GM23248 (cell line): ENCODE measurements around the gene ANO5. TPM values are rescaled to one million over a fixed set of nuclear protein-coding genes. Genes with fewer than 3 reads are reported as not detected.
A peak's percentile ranks its signal among the peaks of the same experiment; 100 is the strongest.

ENCODE experiments used
- DNase-seq: peaks from one replicate; pipeline ENCODE4 v3.0.0-alpha.2; 2015
- H2AFZ ChIP-seq: fragments of 200-600 bp; sonication (generic); 2 replicates; pipeline ENCODE4 v1.6.1; 2016; ENCODE audit warnings: antibody characterized with exemption
- H3F3A ChIP-seq: fragments of 200-600 bp; sonication (generic); 2 replicates; pipeline ENCODE4 v1.6.1; 2016; ENCODE audit warnings: mild to moderate bottlenecking, antibody characterized with exemption, mixed run types; ENCODE audit not compliant: insufficient read depth
- H3K27ac ChIP-seq: fragments of 200-600 bp; sonication (generic); 2 replicates; pipeline ENCODE4 v1.5.1; 2016; ENCODE audit warnings: mild to moderate bottlenecking
- H3K27me3 ChIP-seq: fragments of 200-600 bp; sonication (generic); replicated peaks from 2 replicates; pipeline ENCODE4 v1.6.1; 2016; ENCODE audit warnings: mild to moderate bottlenecking; ENCODE audit not compliant: insufficient read depth
- H3K36me3 ChIP-seq: fragments of 200-600 bp; sonication (generic); 2 replicates; pipeline ENCODE4 v1.6.1; 2016; ENCODE audit warnings: low read depth, mild to moderate bottlenecking
- H3K4me1 ChIP-seq: fragments of 200-600 bp; sonication (generic); 2 replicates; pipeline ENCODE4 v1.6.1; 2016; ENCODE audit warnings: mild to moderate bottlenecking; ENCODE audit not compliant: insufficient read depth
- H3K4me2 ChIP-seq: fragments of 200-600 bp; sonication (generic); one replicate; pipeline ENCODE4 v1.6.1; 2016; ENCODE audit warnings: mild to moderate bottlenecking; ENCODE audit not compliant: unreplicated experiment
- H3K4me3 ChIP-seq: fragments of 200-600 bp; sonication (generic); 2 replicates; pipeline ENCODE4 v1.5.1; 2016; ENCODE audit warnings: mild to moderate bottlenecking
- H3K79me2 ChIP-seq: fragments of 200-600 bp; sonication (generic); 2 replicates; pipeline ENCODE4 v1.6.1; 2016; ENCODE audit warnings: mild to moderate bottlenecking; ENCODE audit not compliant: insufficient read depth
- H3K9ac ChIP-seq: fragments of 200-600 bp; sonication (generic); 2 replicates; pipeline ENCODE4 v1.6.1; 2016; ENCODE audit warnings: mild to moderate bottlenecking
- H3K9me2 ChIP-seq: fragments of 200-600 bp; sonication (generic); 2 replicates; pipeline ENCODE4 v1.6.1; 2016; ENCODE audit warnings: mixed run types, mild to moderate bottlenecking, moderate library complexity; ENCODE audit not compliant: insufficient read depth
- H3K9me3 ChIP-seq: fragments of 200-600 bp; sonication (generic); one replicate; pipeline ENCODE4 v1.6.1; 2017; ENCODE audit warnings: low read depth
- H4K20me1 ChIP-seq: fragments of 200-600 bp; sonication (generic); 2 replicates; pipeline ENCODE4 v1.6.0; 2016; ENCODE audit not compliant: insufficient read depth
- EZH2 ChIP-seq: fragments of 200-600 bp; sonication (generic); IDR thresholded peaks from 2 replicates; pipeline ENCODE4 v1.6.1; 2018; ENCODE audit warnings: antibody characterized with exemption, mild to moderate bottlenecking; ENCODE audit not compliant: insufficient read depth, poor library complexity, severe bottlenecking
- EZH2phosphoT487 ChIP-seq: fragments of 200-600 bp; sonication (generic); IDR thresholded peaks from 2 replicates; pipeline ENCODE4 v1.6.1; 2018; ENCODE audit warnings: antibody characterized with exemption, moderate library complexity, mild to moderate bottlenecking, low read depth; ENCODE audit not compliant: insufficient read depth
- WGBS, 2 experiments: methylation state at CpG; one replicate each; pipeline ENCODE4 v1.1.6; 2015 to 2017; ENCODE audit warnings: low lambda C conversion rate in 2 of 2, low coverage in 1 of 2; ENCODE audit errors: missing lambda C conversion rate in 2 of 2; 5-methylcytosine and 5-hydroxymethylcytosine counted together
- in situ Hi-C: fragments of 300-500 bp; cut with MboI; formaldehyde crosslinking; loops from 2 replicates; pipeline ENCODE4 v1.15.0; 2020
- polyA plus RNA-seq: library from polyadenylated mRNA; unstranded; fragments of >200 nt; fragmentation: Nextera tagmentation; extraction: Ambion mirVana; gene quantifications from 2 replicates; pipeline ENCODE4 v1.2.1, GENCODE V29; 2016
- total RNA-seq: library from RNA; depleted of rRNA; stranded (reverse); fragments of >200 nt; shearing (Covaris generic); gene quantifications from 2 replicates; pipeline ENCODE4 v1.2.3, GENCODE V29; 2014

The ANO5 gene
- total and polyA plus RNA-seq, 2 experiments from 2014 or later = not detected

GRCh38 chr11:22169833-22170232 is 23.1 kb upstream of the ANO5 start:
- Histone ChIP-seq H3K27ac (no peak overlapping the region), H4K20me1 (no peaks in the 10 kb centered on the region), H3K27me3 (no peaks in the 10 kb centered on the region), H3K9me3 (no peaks in the 10 kb centered on the region), H3K36me3 (no peaks in the 10 kb centered on the region), H2AFZ (no peak overlapping the region), H3K4me1 (no peaks in the 10 kb centered on the region), H3K9me2 (no peaks in the 10 kb centered on the region), H3F3A (no peaks in the 10 kb centered on the region), H3K79me2 (no peaks in the 10 kb centered on the region), H3K4me3 (no peak overlapping the region), H3K4me2 (no peak overlapping the region), H3K9ac (no peak overlapping the region)
- DNase-seq = peak; percentile 24
- in situ Hi-C loops = no loop called here
- WGBS, 2 experiments = 1 to 6% methylated on average over 2 of the region's 2 CpGs
- TF ChIP-seq EZH2 = no peak
- TF ChIP-seq EZH2phosphoT487 = no peak

- H3F3A ChIP-seq = no peaks in the 10 kb centered on the region
- H3K9ac ChIP-seq = no peak overlapping the region
- H3K9me3 ChIP-seq = no peaks in the 10 kb centered on the region
- no peaks in the 10 kb centered on the region for H3K27me3 ChIP-seq
- no peak overlapping the region for H2AFZ ChIP-seq
- no peak overlapping the region for H3K4me3 ChIP-seq
- no peak for DNase-seq
- H3K79me2 ChIP-seq = no peaks in the 10 kb centered on the region
- no peaks in the 10 kb centered on the region for H3K36me3 ChIP-seq
- no peaks in the 10 kb centered on the region for H4K20me1 ChIP-seq
- TF ChIP-seq EZH2 (no peak), EZH2phosphoT487 (no peak)
- in situ Hi-C loops = no loop called here
- WGBS, 2 experiments = 17 to 18% methylated on average over 4 of the region's 4 CpGs
- no peaks in the 10 kb centered on the region for H3K4me1 ChIP-seq
- H3K4me2 ChIP-seq = no peak overlapping the region
- H3K27ac ChIP-seq = no peak overlapping the region
- no peaks in the 10 kb centered on the region for H3K9me2 ChIP-seq
Measured at GRCh38 chr11:22173532-22173931, 19.4 kb upstream of the ANO5 start.

DNA sequence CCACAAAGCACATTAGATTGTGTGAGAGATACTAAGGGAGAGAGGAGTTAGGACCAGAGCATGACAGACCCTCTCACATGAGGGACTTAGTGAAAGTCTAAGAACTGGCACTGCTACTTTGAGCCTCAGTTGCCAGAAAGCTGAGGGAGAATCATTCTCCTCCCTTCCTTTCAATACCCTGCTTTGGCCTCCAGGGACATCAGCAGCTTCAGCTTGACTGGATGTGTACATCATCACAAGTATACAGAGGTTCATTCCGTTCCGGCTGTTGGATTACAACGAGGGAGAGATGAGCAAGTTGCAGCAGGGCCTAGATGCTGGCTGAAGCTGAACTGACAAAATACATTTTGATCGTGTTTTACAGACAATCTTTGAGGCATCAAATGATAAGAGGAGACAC is 15.7 kb upstream of the ANO5 start:
- TF ChIP-seq EZH2phosphoT487 (no peak), EZH2 (no peak)
- Histone ChIP-seq H2AFZ (no peak overlapping the region), H3K9me2 (no peaks in the 10 kb centered on the region), H3K9me3 (no peaks in the 10 kb centered on the region), H3F3A (no peaks in the 10 kb centered on the region), H3K4me1 (no peaks in the 10 kb centered on the region), H3K79me2 (no peaks in the 10 kb centered on the region), H3K9ac (no peak overlapping the region), H3K27ac (no peak overlapping the region), H3K27me3 (no peaks in the 10 kb centered on the region), H3K4me3 (no peak overlapping the region), H4K20me1 (no peaks in the 10 kb centered on the region), H3K36me3 (no peaks in the 10 kb centered on the region), H3K4me2 (no peak overlapping the region)
- DNase-seq = no peak
- 20 to 33% methylated on average over 4 of the region's 4 CpGs for WGBS, 2 experiments
- in situ Hi-C loops = no loop called here

DNA sequence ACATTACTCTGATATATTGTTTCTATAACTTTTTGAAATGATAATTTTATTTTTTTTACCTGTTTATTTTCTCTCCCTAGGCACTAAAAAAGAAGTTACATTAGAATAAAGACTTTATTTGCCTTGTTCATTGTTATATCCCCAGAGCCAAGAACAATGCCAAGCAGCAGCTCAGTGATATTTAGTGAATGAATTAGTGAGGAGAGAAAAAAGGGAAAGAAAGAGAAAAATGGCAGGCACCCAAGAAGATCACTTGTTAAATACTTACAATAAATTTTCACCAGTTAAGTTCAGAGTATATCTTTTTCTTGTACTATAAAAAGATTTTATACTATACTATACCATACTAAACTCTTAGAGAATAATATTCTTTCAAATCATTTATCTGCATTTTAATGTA is 13.3 kb upstream of the ANO5 start:
- no peak overlapping the region for H3K27ac ChIP-seq
- no peak overlapping the region for H3K4me2 ChIP-seq
- H3F3A ChIP-seq = no peaks in the 10 kb centered on the region
- no peaks in the 10 kb centered on the region for H3K9me2 ChIP-seq
- H2AFZ ChIP-seq = no peak overlapping the region
- no peak overlapping the region for H3K9ac ChIP-seq
- H3K4me1 ChIP-seq = no peaks in the 10 kb centered on the region
- no peaks in the 10 kb centered on the region for H3K36me3 ChIP-seq
- no peak overlapping the region for H3K4me3 ChIP-seq
- H3K79me2 ChIP-seq = no peaks in the 10 kb centered on the region
- DNase-seq = no peak
- TF ChIP-seq EZH2phosphoT487 = no peak
- TF ChIP-seq EZH2 = no peak
- no peaks in the 10 kb centered on the region for H3K27me3 ChIP-seq
- in situ Hi-C loops = no loop called here
- H3K9me3 ChIP-seq = no peaks in the 10 kb centered on the region
- H4K20me1 ChIP-seq = no peaks in the 10 kb centered on the region

DNA sequence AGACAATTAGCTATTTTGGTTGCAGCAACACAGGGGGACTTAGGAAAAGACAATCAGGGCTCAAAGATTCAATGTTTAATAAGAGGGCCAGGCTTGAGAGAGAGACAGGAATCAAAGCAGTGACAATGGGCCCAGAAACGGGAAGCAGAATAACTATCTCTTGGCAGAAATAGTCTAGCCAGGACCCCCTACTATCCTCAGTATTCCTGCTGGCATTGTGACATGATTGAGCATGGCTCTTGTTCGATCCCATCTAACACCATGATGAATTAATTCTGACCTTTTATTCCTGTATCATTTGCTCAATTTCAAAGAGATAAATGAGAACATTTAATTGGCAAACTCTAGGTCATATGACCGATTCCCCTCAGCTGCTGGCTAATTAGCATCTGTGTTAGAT is 12.8 kb upstream of the ANO5 start:
- H3K9me2 ChIP-seq = no peaks in the 10 kb centered on the region
- H3K27me3 ChIP-seq = no peaks in the 10 kb centered on the region
- H4K20me1 ChIP-seq = no peaks in the 10 kb centered on the region
- 7 to 10% methylated on average over 3 of the region's 3 CpGs for WGBS, 2 experiments
- in situ Hi-C loops = no loop called here
- no peaks in the 10 kb centered on the region for H3K36me3 ChIP-seq
- no peak overlapping the region for H3K4me3 ChIP-seq
- no peak overlapping the region for H3K9ac ChIP-seq
- TF ChIP-seq EZH2 = no peak
- no peak for TF ChIP-seq EZH2phosphoT487
- DNase-seq = no peak
- no peak overlapping the region for H3K27ac ChIP-seq
- no peak overlapping the region for H3K4me2 ChIP-seq
- H3F3A ChIP-seq = no peaks in the 10 kb centered on the region
- H3K79me2 ChIP-seq = no peaks in the 10 kb centered on the region
- H3K4me1 ChIP-seq = no peaks in the 10 kb centered on the region
- no peak overlapping the region for H2AFZ ChIP-seq
- H3K9me3 ChIP-seq = no peaks in the 10 kb centered on the region
